Measurements from ENCODE around the gene FCRLB. TPM values are rescaled to one million over a fixed set of nuclear protein-coding genes. Genes with fewer than 3 reads are reported as not detected.
"Not testable (repeated sequence)": the region's sequence is repeated elsewhere in the genome, so short reads cannot be mapped to it uniquely, and the experiment has no call there.

FCRLB gene
- total and polyA plus RNA-seq, 2 experiments from 2014 or later, result 0.37 to 0.56 TPM

DNA sequence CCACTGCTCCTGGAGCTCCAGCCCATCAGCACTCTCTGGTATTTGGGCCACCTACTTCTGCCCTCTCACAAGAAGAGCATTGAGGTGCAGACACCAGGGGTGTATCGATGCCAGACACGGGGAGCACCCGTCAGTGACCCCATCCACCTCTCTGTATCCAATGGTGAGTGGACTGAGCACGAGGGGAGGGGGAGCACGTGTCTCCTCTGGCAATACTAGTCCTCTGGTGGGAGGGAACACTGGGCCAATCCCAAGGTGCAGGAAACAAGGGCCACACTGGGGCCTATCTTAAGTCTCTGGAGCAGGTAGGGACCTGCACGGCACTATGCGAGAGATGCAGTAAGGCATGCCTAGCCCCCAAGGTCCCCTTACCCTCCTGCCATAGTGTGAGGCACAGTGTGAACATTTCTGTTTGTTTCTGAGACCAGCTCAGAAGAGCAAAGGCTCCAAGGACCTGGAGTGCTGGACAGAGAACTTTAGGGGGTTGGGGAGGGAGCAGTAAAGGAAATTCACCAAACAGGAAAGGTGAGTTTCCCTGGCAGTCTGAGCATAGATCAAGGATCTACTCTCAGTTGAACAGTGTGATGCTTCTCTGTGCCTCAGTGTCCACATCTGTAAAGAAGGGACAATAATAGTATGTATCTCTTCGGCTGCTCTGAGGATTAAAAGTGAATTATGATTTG lies 2.3 kb downstream of the FCRLB start:
- Histone ChIP-seq H3K4me2 (no peak overlapping the region), H3K4me3 (no peak overlapping the region), H3K9me2 (ENCODE audit: insufficient read depth) (0 out of 2 replicates have a peak, but pooled peaks cover 2% of the 10 kb centered on the region), H3K27me3 (ENCODE audit: insufficient read depth) (peaks cover 49% of the 10 kb centered on the region), H3F3A (replicated peaks; ENCODE audit: low read depth) (no peaks in the 10 kb centered on the region), H3K4me1 (ENCODE audit: insufficient read depth) (peaks cover 5% of the 10 kb centered on the region), H3K79me2 (replicated peaks; ENCODE audit: insufficient read depth) (no peaks in the 10 kb centered on the region), H4K20me1 (replicated peaks; ENCODE audit: insufficient read depth) (no peaks in the 10 kb centered on the region), H2AFZ (no peak overlapping the region), H3K27ac (ENCODE audit: low read depth) (no peak overlapping the region), H3K36me3 (ENCODE audit: insufficient read depth) (no peaks in the 10 kb centered on the region)
- H3K4me1 Mint-ChIP-seq, result peaks cover 11% of the 10 kb centered on the region
- no peak overlapping the region for H3K27ac Mint-ChIP-seq
- TF ChIP-seq, protein P1, sequence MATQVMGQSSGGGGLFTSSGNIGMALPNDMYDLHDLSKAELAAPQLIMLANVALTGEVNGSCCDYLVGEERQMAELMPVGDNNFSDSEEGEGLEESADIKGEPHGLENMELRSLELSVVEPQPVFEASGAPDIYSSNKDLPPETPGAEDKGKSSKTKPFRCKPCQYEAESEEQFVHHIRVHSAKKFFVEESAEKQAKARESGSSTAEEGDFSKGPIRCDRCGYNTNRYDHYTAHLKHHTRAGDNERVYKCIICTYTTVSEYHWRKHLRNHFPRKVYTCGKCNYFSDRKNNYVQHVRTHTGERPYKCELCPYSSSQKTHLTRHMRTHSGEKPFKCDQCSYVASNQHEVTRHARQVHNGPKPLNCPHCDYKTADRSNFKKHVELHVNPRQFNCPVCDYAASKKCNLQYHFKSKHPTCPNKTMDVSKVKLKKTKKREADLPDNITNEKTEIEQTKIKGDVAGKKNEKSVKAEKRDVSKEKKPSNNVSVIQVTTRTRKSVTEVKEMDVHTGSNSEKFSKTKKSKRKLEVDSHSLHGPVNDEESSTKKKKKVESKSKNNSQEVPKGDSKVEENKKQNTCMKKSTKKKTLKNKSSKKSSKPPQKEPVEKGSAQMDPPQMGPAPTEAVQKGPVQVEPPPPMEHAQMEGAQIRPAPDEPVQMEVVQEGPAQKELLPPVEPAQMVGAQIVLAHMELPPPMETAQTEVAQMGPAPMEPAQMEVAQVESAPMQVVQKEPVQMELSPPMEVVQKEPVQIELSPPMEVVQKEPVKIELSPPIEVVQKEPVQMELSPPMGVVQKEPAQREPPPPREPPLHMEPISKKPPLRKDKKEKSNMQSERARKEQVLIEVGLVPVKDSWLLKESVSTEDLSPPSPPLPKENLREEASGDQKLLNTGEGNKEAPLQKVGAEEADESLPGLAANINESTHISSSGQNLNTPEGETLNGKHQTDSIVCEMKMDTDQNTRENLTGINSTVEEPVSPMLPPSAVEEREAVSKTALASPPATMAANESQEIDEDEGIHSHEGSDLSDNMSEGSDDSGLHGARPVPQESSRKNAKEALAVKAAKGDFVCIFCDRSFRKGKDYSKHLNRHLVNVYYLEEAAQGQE (IDR thresholded peaks at IDR 0.05; ENCODE audit: unreplicated experiment), result peak; percentile 46
- TF ChIP-seq, protein P2, sequence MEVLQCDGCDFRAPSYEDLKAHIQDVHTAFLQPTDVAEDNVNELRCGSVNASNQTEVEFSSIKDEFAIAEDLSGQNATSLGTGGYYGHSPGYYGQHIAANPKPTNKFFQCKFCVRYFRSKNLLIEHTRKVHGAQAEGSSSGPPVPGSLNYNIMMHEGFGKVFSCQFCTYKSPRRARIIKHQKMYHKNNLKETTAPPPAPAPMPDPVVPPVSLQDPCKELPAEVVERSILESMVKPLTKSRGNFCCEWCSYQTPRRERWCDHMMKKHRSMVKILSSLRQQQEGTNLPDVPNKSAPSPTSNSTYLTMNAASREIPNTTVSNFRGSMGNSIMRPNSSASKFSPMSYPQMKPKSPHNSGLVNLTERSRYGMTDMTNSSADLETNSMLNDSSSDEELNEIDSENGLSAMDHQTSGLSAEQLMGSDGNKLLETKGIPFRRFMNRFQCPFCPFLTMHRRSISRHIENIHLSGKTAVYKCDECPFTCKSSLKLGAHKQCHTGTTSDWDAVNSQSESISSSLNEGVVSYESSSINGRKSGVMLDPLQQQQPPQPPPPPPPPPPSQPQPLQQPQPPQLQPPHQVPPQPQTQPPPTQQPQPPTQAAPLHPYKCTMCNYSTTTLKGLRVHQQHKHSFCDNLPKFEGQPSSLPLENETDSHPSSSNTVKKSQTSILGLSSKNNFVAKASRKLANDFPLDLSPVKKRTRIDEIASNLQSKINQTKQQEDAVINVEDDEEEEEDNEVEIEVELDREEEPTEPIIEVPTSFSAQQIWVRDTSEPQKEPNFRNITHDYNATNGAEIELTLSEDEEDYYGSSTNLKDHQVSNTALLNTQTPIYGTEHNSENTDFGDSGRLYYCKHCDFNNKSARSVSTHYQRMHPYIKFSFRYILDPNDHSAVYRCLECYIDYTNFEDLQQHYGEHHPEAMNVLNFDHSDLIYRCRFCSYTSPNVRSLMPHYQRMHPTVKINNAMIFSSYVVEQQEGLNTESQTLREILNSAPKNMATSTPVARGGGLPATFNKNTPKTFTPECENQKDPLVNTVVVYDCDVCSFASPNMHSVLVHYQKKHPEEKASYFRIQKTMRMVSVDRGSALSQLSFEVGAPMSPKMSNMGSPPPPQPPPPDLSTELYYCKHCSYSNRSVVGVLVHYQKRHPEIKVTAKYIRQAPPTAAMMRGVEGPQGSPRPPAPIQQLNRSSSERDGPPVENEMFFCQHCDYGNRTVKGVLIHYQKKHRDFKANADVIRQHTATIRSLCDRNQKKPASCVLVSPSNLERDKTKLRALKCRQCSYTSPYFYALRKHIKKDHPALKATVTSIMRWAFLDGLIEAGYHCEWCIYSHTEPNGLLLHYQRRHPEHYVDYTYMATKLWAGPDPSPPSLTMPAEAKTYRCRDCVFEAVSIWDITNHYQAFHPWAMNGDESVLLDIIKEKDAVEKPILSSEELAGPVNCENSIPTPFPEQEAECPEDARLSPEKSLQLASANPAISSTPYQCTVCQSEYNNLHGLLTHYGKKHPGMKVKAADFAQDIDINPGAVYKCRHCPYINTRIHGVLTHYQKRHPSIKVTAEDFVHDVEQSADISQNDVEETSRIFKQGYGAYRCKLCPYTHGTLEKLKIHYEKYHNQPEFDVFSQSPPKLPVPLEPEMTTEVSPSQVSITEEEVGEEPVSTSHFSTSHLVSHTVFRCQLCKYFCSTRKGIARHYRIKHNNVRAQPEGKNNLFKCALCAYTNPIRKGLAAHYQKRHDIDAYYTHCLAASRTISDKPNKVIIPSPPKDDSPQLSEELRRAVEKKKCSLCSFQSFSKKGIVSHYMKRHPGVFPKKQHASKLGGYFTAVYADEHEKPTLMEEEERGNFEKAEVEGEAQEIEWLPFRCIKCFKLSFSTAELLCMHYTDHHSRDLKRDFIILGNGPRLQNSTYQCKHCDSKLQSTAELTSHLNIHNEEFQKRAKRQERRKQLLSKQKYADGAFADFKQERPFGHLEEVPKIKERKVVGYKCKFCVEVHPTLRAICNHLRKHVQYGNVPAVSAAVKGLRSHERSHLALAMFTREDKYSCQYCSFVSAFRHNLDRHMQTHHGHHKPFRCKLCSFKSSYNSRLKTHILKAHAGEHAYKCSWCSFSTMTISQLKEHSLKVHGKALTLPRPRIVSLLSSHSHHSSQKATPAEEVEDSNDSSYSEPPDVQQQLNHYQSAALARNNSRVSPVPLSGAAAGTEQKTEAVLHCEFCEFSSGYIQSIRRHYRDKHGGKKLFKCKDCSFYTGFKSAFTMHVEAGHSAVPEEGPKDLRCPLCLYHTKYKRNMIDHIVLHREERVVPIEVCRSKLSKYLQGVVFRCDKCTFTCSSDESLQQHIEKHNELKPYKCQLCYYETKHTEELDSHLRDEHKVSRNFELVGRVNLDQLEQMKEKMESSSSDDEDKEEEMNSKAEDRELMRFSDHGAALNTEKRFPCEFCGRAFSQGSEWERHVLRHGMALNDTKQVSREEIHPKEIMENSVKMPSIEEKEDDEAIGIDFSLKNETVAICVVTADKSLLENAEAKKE (CRISPR knock-in tag; IDR thresholded peaks at IDR 0.05), result no peak
- TF ChIP-seq ZNF114 (CRISPR knock-in tag; IDR thresholded peaks at IDR 0.05) (no peak), EZH2phosphoT487 (IDR thresholded peaks at IDR 0.05; ENCODE audit: unreplicated experiment) (no peak), EZH2 (IDR thresholded peaks at IDR 0.05; ENCODE audit: low read depth, unreplicated experiment) (no peak), JUNB (IDR thresholded peaks at IDR 0.05; ENCODE audit: unreplicated experiment) (no peak), NANOG (IDR thresholded peaks at IDR 0.05; ENCODE audit: borderline replicate concordance) (no peak), CREB1 (CRISPR knock-in tag; IDR thresholded peaks at IDR 0.05; ENCODE audit: low read depth) (no peak)
- TF ChIP-seq, protein P3, sequence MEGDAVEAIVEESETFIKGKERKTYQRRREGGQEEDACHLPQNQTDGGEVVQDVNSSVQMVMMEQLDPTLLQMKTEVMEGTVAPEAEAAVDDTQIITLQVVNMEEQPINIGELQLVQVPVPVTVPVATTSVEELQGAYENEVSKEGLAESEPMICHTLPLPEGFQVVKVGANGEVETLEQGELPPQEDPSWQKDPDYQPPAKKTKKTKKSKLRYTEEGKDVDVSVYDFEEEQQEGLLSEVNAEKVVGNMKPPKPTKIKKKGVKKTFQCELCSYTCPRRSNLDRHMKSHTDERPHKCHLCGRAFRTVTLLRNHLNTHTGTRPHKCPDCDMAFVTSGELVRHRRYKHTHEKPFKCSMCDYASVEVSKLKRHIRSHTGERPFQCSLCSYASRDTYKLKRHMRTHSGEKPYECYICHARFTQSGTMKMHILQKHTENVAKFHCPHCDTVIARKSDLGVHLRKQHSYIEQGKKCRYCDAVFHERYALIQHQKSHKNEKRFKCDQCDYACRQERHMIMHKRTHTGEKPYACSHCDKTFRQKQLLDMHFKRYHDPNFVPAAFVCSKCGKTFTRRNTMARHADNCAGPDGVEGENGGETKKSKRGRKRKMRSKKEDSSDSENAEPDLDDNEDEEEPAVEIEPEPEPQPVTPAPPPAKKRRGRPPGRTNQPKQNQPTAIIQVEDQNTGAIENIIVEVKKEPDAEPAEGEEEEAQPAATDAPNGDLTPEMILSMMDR (conservative IDR thresholded peaks at IDR 0.05; ENCODE audit: low read depth in 2 of 2), result no peak
- ATAC-seq, result no peak
- H3K27me3 Mint-ChIP-seq (ENCODE audit: insufficient read depth, low read depth, poor library complexity), result peaks cover 42% of the 10 kb centered on the region
- no peaks in the 10 kb centered on the region; the same call in 2 of the 3 replicates for H3K9me3 Mint-ChIP-seq
- H3K36me3 Mint-ChIP-seq (ENCODE audit: low read depth), result no peaks in the 10 kb centered on the region
- no peak for DNase-seq (ENCODE audit: low spot score)
- no peak overlapping the region for H3K4me3 Mint-ChIP-seq

DNA sequence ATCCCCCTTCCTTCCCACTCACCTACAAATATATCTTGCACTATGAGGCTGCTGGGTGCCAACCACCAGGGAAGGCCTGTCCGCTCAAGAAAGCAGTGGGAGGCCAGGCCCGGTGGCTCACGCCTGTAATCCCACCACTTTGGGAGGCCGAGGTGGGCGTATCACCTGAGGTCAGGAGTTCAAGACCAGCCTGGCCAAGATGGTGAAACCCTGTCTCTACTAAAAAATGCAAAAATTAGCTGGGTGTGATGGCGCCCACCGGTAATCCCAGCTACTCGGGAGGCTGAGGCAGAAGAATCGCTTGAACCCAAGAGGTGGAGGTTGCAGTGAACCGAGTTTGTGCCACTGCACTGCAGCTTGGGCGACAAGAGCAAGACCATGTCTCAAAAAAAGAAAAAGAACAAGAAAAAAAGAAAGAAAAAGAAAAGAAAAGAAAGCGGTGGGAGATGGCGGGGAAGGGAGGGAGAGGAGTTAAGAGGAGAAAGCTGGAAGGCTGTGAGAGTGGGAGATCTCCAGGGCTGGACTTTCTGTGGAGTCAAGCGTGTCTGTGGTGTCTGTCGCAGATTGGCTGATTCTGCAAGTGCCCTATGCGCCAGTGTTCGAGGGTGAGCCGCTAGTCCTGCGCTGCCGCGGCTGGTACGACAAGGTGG lies 4.0 kb downstream of the FCRLB start:
- H4K20me1 ChIP-seq (replicated peaks; ENCODE audit: insufficient read depth); H3K9me2 ChIP-seq (ENCODE audit: insufficient read depth); ATAC-seq; H3K36me3 ChIP-seq (ENCODE audit: insufficient read depth); H3K79me2 ChIP-seq (replicated peaks; ENCODE audit: insufficient read depth); H3K9me3 Mint-ChIP-seq; H3F3A ChIP-seq (replicated peaks; ENCODE audit: low read depth); H3K27ac ChIP-seq (ENCODE audit: low read depth); H3K4me1 ChIP-seq (ENCODE audit: insufficient read depth); DNase-seq (ENCODE audit: low spot score); H3K36me3 Mint-ChIP-seq (ENCODE audit: low read depth); H3K27ac Mint-ChIP-seq: not testable (repeated sequence)
- Histone ChIP-seq H3K4me3 (peak overlapping the region; percentile 93), H3K4me2 (peak overlapping the region; percentile 97), H2AFZ (peak overlapping the region; percentile 98), H3K27me3 (ENCODE audit: insufficient read depth) (peaks cover 57% of the 10 kb centered on the region)
- peaks cover 42% of the 10 kb centered on the region for H3K27me3 Mint-ChIP-seq (ENCODE audit: insufficient read depth, low read depth, poor library complexity)
- H3K4me1 Mint-ChIP-seq, result peaks cover 16% of the 10 kb centered on the region
- peak overlapping the region; percentile 85 for H3K4me3 Mint-ChIP-seq

All from GM23338 (cell line).